ENCODE data around the gene YY2. TPM values are rescaled to one million over a fixed set of nuclear protein-coding genes. Genes with fewer than 3 reads are reported as not detected.
A peak's percentile ranks its signal among the peaks of the same experiment; 100 is the strongest.
"Not testable (repeated sequence)": the region's sequence is repeated elsewhere in the genome, so short reads cannot be mapped to it uniquely, and the experiment has no call there.

Gene YY2
- polyA plus RNA-seq (ENCODE audit: insufficient read length in 4 of 4), result 1 to 10 TPM; 2.6 to 3.4 (median 3.2) TPM

DNA sequence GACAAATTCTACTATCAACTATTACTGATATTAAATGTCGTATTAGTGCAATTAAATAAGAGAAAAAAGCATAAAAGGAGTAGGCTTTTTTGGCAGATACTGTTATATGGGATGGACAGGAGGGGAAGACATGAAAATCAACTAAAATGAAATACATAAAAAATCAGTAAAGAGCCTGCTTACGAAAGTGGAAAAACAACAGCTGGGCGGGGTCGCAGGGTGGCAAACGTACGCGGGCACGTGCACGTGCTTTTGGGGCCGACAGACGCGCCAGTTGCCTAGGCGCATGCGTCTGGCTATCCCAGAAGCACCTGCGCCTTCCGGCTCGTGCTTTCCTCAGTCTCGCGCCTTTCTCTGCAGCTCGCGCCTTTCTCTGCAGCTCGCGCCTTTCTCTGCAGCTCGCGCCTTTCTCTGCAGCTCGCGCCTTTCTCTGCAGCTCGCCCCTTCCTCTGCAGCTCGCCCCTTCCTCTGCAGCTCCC lies at the start of gene YY2:
TSS of gene YY2 (plus strand) at position 51 of the 479 bp plus-strand sequence. CDS start 498 bp downstream, outside the sequence.
- no peak for DNase-seq (ENCODE audit: low read depth in 4 of 4, low spot score in 3 of 4)

DNA sequence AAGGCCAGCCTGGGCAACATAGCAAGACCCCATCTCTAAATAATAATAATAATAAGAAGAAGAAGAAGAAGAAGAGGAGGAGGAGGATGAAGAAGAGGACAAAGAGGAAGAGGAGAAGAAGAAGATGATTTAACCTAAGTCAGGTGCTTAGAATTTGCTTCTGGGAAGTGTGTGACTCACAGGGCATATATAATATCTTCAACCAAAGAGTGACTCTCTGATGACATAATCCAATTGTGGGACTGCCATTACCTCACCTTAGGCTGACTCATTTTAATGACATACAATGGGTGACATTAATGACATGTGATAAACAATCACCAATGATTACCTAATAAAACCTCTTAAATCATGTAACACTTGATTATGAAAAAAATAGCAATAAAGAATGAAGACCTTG lies 49.1 kb upstream of the YY2 start:
- DNase-seq (ENCODE audit: low read depth in 4 of 4, low spot score in 3 of 4), result no peak

DNA sequence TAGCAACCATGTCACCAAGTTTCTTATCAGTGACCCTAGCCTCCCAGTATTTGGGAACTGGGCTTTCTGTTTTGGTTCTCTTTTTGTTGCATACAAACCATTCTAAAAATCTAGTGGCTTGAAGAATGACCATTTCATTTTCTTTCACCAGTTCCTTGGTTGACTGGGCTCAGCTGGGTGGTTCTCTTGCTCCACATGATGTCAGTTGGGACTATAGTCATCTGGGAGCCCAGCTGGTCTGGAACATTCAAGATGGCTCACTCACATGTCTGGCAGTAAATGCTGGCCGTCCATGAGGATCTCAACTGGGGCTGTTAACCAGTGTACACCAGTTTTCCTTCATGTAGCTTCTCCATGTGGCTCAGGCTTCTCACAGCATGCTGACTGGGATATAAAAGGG lies 44.0 kb upstream of the YY2 start:
- DNase-seq (ENCODE audit: low read depth in 4 of 4, low spot score in 3 of 4), result no peak

DNA sequence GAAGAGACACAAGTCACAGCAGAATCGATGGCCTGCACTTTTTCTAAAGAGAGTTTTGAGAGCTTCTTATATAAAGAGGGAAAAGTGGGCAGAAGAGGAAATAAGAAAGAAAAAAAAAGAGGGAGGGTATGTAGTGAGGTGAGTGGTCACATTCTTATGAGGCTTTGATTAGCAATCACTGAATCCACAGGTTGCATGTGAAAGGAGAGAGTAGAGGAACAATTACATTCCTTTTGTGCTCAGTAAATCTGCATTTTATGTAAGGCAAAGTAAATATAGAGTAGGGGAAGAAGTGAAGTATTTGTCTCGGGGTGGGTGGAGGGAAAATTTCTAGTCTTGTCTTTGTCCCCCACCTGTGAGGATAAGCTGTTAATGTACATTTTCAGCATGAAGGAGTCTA lies 43.2 kb upstream of the YY2 start:
- DNase-seq (ENCODE audit: low read depth in 4 of 4, low spot score in 3 of 4), result no peak

DNA sequence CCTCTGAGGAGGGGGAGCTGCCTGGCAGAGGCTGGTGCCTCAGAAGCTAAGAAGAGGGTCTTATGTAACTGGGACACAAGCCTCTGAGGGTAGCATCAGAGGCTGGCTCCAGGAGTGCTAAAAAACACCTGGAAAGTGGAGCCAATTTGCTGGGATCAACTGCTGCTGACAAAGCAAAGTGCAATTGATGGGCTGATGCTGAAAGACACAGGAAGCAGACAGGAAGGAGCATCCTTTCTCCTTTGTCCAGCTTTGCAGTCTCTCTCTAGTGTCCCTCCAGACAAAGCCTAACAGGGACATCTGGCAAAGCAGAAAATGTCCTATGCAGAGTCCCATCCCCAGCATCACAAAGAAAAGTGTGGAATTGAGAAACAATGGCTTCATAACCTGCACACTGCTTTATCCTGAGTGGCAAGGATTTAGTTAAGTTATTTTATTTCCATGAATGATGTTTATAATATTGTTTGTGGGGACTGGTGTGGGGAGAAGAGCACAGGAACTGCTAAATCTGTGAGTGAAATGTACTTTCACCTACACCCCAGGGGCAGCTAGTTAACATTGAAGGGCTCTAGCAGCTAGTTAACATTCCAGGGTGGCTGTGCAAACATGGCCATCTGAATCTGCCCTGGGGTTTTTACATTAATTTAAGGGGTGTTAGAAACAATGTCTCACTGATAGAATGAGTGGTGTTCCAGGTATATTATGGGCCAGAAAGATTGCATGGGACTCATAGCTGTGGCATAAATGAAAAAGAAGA lies 42.0 kb upstream of the YY2 start:
- DNase-seq (ENCODE audit: low read depth in 4 of 4, low spot score in 3 of 4), result no peak

DNA sequence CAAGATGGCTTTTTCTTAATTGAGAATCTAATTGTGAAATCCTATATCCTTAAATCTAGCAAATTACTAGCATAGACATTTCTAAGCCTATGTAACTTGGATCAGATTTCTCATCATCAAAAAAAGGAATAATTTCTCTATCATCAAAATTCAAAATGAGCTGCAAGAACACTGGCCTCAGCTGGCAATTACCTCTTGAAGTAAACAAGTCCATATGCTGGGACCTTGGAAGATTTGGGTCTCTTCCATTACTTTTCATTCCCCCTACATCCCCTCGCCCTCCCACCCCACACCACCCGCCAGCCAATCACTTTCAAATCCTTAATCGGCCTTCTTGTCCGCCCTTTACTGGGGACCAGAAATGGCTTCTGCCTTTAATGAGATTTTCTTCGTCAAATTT lies 39.7 kb upstream of the YY2 start:
- no peak for DNase-seq (ENCODE audit: low read depth in 4 of 4, low spot score in 3 of 4)

DNA sequence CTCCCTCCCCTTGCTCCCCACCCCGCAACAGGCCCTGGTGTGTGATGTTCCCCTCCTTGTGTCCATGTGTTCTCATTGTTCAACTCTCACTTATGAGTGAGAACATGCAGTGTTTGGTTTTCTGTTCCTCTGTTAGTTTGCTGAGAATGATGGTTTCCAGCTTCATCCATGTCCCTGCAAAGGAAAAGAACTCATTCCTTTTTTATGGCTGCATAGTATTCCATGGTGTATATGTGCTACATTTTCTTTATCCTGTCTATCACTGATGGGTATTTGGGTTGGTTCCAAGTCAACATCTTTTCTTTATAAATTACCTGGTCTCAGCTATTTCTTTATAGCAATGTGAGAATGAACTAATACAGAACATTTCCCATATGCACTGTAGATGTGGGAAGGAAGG lies 35.6 kb upstream of the YY2 start:
- DNase-seq (ENCODE audit: low read depth in 4 of 4, low spot score in 3 of 4), result not testable (repeated sequence)

DNA sequence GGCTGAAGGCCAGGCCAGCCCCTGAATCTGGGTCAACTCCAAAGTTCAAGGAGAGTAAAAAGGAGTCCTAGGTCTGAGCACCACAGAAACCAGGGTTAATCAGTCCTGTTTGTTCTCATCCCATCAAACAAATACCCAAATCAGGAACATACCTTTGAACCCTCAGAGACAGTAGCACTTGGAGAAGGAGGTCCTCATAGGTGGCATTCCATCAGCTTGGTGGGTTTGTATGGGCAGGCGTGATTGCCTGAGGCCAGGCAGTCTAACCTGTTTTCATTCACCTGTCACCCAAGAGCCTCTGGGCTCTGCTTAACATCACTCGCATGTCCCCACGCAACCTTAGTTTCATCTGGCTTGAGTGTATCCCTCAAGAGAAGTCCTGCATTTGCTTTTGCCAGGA lies 33.9 kb upstream of the YY2 start:
- no peak for DNase-seq (ENCODE audit: low read depth in 4 of 4, low spot score in 3 of 4)

DNA sequence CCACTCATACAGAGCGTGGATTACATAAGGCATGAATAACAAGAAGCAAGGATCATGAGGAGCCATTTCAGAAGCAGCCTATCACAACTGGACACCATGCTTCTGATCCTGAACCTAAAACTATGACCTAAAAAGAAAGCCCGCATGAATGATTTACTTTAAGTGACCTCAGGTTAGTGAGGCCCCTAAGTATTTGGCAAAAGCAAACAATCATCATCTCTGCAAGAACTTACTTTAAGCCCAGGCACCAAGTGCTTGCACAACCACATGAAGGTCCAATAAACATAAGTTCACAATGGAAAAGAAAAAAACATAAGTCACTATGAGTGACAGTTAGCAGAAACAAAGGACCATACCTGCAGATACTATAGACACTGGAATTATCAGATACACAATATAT lies 24.3 kb upstream of the YY2 start:
- no peak for DNase-seq (ENCODE audit: low read depth in 4 of 4, low spot score in 3 of 4)

DNA sequence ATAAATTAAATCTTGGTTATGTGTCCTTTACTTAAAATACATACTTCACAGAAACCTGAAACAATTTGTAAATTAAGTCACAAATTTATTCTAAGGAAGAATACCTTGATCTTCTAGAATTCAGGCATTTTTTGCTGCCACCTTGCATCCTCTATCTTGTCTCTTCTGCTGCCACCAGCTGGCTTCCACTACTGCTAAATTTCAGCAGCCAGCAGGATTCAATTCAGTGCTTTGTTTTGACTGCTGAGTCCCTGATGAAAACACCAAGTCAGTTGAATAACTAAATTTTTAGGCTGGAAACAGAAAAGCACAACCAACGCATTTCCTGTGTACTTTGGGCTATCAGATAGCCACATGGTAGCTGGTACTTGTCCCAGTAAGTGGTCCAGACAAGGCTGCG lies 18.7 kb upstream of the YY2 start:
- no peak for DNase-seq (ENCODE audit: low read depth in 4 of 4, low spot score in 3 of 4)

DNA sequence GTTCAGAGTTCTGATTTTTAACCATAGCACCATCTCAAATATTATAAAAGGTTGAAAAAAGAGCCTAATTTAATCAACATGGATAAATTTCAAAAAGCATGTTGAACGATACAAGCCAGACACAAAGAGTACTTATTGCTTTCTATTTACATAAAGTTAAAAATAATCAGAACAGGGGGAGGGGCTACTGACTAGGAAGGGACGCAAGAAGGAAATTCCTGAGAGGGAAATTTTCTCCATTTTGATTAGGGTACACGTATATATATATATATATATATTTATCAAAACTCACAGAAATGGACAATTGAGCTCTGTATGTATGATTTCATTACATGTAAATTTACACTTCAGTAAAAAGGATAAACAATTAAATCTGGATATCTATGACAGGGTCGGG lies 16.9 kb upstream of the YY2 start:
- DNase-seq (ENCODE audit: low read depth in 4 of 4, low spot score in 3 of 4), result no peak

DNA sequence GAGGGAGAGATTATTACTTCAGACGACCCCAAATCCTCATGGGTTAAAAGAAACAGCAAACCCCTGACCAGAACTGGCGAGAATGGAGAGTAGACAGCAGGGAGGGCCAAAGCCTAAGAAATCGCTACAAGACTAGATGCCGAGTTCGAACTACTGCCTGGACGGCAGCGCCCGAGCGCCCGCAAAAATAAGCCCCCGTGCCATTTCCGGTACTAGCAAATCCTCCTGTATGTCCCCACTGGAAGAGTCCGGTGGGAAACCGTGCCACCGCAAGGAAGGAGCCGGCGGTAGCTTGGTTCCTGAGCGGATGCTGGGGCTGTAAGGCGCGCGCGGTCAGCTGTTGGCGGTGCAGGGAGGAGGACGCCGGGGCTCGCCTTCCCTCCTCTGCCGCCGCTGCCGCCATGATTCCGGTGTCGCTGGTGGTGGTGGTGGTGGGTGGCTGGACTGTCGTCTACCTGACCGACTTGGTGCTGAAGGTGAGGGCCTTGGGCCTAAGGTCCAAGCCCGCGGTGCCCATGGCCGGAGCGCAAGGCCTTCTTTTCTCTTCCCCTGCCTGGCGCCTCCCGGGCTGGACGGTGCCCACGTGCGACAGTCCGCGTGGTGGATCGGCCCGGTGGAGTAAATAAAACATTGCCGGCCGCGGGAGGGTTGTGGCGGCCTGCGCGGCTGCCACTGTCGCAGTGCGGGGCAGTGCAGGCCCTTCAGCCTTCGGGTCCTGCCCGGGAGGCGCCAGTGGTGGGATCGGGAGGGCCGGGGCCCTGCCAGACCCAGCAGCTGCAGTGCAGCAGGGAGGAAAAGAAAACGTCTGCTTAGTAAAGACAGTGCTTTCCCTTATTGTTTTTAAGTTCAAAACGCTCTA lies 16.2 kb upstream of the YY2 start, which contains the start of gene MBTPS2:
TSS of gene MBTPS2 (plus strand) at position 284 of the 859 bp plus-strand sequence. CDS start at position 402, 118 bp downstream.
- DNase-seq (ENCODE audit: low read depth in 4 of 4, low spot score in 3 of 4), result peak; percentile 63 to 79 (median 69)

DNA sequence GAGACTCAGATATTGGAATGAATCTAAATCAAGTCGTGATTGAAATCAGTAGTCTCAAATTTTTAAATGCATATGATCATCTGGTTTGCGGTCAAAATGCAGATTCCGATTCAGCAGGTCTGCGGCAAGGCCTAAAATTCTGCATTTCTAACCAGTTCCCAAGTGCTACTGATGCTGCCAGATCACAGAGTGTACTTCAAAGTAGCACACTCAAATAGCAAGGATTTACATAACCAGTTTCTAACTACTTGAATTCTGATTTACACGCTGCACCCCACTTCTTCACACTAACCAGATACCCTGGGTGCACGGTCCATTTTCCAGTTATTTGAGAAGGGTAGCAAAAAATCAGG lies 15.6 kb upstream of the YY2 start:
- no peak for DNase-seq (ENCODE audit: low read depth in 4 of 4, low spot score in 3 of 4)

DNA sequence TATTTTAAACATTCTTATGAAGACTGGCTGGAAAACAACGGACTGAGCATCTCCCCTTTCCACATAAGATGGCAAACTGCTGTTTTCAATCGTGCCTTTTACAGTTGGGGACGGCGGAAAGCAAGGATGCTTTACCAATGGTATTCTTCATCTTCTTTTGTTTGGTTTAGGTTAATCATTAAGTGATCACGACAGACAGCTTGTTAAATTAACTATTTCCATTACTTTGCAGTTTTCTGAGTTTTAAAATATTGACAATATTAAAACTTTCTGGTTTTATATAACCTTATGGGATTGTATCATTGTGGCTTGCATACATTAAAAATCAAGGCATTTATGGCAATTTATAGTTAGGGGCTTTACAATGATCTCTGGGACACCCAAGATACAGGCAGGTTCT lies 12.6 kb upstream of the YY2 start:
- no peak for DNase-seq (ENCODE audit: low read depth in 4 of 4, low spot score in 3 of 4)

DNA sequence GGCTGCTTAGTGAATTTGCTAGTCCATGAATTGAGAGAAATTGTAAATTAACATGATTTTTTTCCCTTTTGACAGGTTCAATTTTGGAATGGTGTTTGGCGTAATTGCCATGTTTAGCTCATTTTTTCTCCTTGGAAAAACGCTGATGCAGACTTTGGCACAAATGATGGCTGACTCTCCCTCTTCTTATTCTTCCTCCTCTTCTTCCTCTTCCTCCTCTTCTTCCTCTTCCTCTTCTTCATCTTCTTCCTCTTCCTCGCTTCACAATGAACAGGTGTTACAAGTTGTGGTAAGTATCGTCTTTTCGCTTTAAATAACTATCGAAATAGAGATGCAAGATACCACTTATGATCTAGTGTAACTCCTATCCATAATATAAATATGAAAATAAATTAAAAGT lies 10.7 kb upstream of the YY2 start:
- no peak for DNase-seq (ENCODE audit: low read depth in 4 of 4, low spot score in 3 of 4)

DNA sequence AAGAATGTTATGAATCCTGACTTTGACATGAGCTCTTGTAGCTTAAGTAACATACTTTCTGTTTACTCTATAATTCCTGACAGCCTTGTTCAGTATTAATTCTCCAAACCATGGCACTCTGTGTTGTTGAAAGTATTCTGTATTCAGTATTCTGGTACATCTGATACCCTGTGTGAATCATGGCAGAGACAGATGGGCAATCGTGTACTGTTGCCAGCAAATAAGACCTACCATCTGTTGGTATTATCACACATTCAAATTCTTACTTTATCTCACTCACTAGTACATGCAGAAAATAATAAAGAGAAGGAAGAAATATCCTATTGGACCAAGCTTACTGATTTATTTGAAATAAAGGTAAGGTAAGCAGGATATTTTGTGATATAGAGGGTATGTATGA lies 8.4 kb upstream of the YY2 start:
- DNase-seq (ENCODE audit: low read depth in 4 of 4, low spot score in 3 of 4), result no peak

DNA sequence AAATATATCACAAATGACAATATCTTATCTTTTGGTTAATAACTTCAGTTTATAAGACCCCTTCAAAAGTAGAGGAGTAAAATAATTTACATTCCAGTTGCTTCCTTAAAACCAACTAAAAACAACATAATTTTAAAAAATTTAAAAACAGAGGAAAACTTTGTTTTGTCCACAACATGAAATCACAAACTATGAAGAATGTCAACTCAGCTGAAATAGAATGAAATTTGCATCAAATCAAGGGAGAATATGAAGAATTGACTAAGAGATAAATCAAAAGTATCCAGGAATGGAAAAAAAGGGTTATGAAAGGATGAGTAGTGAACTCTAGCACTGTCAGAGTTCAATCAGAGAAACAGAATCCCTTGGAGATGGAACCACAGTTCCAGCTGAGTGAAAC lies 2.2 kb upstream of the YY2 start:
- DNase-seq (ENCODE audit: low read depth in 4 of 4, low spot score in 3 of 4), result no peak

DNA sequence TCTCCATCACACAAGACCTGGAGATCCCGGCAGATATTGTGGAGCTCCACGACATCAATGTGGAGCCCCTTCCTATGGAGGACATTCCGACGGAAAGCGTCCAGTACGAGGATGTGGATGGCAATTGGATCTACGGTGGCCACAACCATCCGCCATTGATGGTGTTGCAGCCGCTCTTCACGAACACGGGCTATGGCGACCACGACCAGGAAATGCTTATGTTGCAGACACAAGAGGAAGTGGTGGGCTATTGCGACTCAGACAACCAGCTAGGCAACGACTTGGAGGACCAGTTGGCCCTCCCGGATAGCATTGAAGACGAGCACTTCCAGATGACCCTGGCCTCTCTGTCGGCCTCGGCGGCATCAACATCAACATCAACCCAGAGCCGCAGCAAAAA lies 717 bp downstream of the YY2 start:
- DNase-seq (ENCODE audit: low read depth in 4 of 4, low spot score in 3 of 4), result no peak

DNA sequence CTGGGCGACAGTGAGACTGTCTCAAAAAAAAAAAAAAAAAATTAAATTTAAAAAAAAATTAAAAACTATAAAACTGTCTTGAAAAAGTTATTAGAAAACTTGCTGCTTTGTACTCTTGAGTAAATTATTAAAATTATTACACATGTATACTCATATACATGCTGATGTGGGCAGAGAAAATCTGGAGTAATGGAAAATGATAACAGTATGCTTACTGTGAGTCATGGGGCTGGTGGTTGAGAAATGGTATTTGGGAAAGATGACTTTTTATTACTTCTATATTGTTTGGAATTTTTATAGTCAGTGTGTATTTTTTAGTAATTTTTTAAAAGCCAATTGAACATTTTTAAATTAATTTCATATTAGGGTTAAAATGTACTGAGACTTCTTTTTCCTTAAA lies 7.5 kb downstream of the YY2 start:
- DNase-seq (ENCODE audit: low read depth in 4 of 4, low spot score in 3 of 4), result no peak

DNA sequence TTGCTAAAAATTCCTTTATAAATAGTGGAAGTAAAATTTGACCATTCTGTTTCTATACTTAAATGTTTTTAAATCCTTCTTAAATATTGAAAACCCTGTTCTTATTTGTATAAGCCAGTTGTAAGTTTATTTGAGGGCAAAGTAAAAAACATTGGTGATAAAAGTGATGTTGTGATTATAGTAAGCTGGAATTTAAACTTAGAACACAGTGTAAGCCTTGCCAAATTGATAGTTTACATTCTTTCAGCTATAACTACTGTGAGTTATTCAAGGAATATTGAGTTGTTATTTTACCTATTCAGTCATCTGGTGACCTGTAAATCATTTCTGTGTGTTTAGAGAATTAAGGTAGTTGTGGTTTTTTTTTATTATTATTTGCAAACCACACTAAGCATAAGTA lies 9.6 kb downstream of the YY2 start:
- DNase-seq (ENCODE audit: low read depth in 4 of 4, low spot score in 3 of 4), result no peak

DNA sequence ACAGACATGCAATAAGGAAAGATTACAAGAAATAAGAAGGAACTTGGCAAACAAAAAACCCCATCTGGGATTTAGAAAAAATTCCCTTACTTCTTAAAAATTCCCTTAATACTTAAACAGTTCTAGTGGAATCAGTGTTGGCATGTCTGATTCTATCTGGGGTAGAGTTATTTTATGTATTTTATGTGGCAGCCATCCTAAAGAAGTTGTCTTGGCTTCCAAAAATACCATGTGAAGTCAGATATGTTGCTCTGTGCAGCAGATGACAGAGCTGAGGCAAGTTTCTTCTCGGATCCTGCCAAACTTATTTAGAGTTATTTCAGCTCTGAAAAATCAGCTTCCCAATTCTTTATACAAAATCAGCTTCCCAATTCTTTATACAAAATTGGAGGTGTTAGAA lies 14.7 kb downstream of the YY2 start:
- no peak for DNase-seq (ENCODE audit: low read depth in 4 of 4, low spot score in 3 of 4)
